Measurements from ENCODE around the gene GCC1.
"Not testable (repeated sequence)": the region's sequence is repeated elsewhere in the genome, so short reads cannot be mapped to it uniquely, and the experiment has no call there.

The GCC1 gene

GRCh38 chr7:127588697-127589482 lies 3.5 kb upstream of the GCC1 start:
- DNase-seq, result no peak

- peak; percentile 41 for DNase-seq
Observed at GRCh38 chr7:127588019-127588696, 2.8 kb upstream of the GCC1 start, which contains the start of gene ARF5. ARF5 (plus strand) TSS chr7:127588411; CDS start chr7:127588499, 88 bp downstream.

GRCh38 chr7:127587663-127588018 lies 2.2 kb upstream of the GCC1 start:
- no peak for DNase-seq

GRCh38 chr7:127586346-127586745 lies 950 bp upstream of the GCC1 start:
- no peak for DNase-seq

GRCh38 chr7:127584648-127585043 lies 750 bp downstream of the GCC1 start:
- DNase-seq, result no peak

GRCh38 chr7:127582361-127582760 lies 3.0 kb downstream of the GCC1 start:
- no peak for DNase-seq

GRCh38 chr7:127581716-127582115 lies 3.7 kb downstream of the GCC1 start:
- DNase-seq, result no peak

- DNase-seq, result no peak
Observed at GRCh38 chr7:127580612-127581011, 4.8 kb downstream of the GCC1 start.

- no peak for DNase-seq
Observed at GRCh38 chr7:127578711-127579275, 6.6 kb downstream of the GCC1 start.

GRCh38 chr7:127578036-127578684 lies 7.2 kb downstream of the GCC1 start:
- DNase-seq, result no peak

- no peak for DNase-seq
Observed at GRCh38 chr7:127571741-127572505, 13.5 kb downstream of the GCC1 start.

GRCh38 chr7:127568034-127568433 lies 17.4 kb downstream of the GCC1 start:
- DNase-seq, result not testable (repeated sequence)

- no peak for DNase-seq
Observed at GRCh38 chr7:127566242-127566641, 19.2 kb downstream of the GCC1 start.

- DNase-seq, result no peak
Observed at GRCh38 chr7:127557803-127558202, 27.6 kb downstream of the GCC1 start.

- no peak for DNase-seq
Observed at GRCh38 chr7:127556404-127556803, 29.0 kb downstream of the GCC1 start.

GRCh38 chr7:127551941-127552340 lies 33.5 kb downstream of the GCC1 start:
- DNase-seq, result no peak

GRCh38 chr7:127550247-127550646 lies 35.1 kb downstream of the GCC1 start:
- no peak for DNase-seq

- DNase-seq, result no peak
Observed at GRCh38 chr7:127546313-127546712, 39.1 kb downstream of the GCC1 start.

GRCh38 chr7:127541548-127541947 lies 43.8 kb downstream of the GCC1 start:
- no peak for DNase-seq

- DNase-seq, result not testable (repeated sequence)
Observed at GRCh38 chr7:127540461-127540860, 44.9 kb downstream of the GCC1 start.

- DNase-seq, result no peak
Observed at GRCh38 chr7:127539116-127539515, 46.3 kb downstream of the GCC1 start.

GRCh38 chr7:127536741-127537140 lies 48.7 kb downstream of the GCC1 start:
- no peak for DNase-seq

GRCh38 chr7:127536394-127536691 lies 49.1 kb downstream of the GCC1 start:
- no peak for DNase-seq
